ENCODE measurements around the gene ORAI3.

DNA sequence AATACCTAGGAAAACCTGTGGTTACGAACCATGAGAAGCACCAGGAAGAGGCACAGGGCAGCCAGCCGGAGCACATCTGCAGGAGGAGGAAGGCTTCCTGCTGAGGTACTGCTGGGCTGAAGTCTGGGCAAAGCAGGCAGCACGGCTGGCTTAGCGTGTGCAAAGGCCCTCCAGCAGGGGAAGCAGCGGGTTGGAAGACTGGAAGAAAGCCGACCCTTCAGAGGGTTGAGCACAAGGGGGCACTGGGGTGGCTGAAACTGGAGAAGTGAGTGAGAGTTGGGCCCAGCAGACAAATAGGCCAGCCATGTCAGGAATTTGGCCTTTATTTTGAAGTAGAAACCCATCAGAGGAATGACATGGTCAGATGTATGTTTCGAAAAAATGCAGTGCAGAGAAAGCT, 24.0 kb downstream of the ORAI3 start:
- no peak for TF ChIP-seq CTCF (IDR thresholded peaks at IDR 0.05)
- TF ChIP-seq NFYB (CRISPR knock-in tag; conservative IDR thresholded peaks at IDR 0.05; ENCODE audit: low read depth): no peak
- TF ChIP-seq NFATC4 (CRISPR knock-in tag; IDR thresholded peaks at IDR 0.05): no peak
- TF ChIP-seq NR2C2 (CRISPR knock-in tag; IDR thresholded peaks at IDR 0.05): no peak
- TF ChIP-seq, protein P1, sequence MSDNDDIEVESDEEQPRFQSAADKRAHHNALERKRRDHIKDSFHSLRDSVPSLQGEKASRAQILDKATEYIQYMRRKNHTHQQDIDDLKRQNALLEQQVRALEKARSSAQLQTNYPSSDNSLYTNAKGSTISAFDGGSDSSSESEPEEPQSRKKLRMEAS (CRISPR knock-in tag; IDR thresholded peaks at IDR 0.05): no peak

Measured in WTC11 (cell line).